ENCODE results near the gene IGFALS. TPM values are rescaled to one million over a fixed set of nuclear protein-coding genes. Genes with fewer than 3 reads are reported as not detected.

IGFALS gene
- total and polyA plus RNA-seq, 2 of the 4 experiments (the other 2 are of a cell fraction), result not detected

DNA sequence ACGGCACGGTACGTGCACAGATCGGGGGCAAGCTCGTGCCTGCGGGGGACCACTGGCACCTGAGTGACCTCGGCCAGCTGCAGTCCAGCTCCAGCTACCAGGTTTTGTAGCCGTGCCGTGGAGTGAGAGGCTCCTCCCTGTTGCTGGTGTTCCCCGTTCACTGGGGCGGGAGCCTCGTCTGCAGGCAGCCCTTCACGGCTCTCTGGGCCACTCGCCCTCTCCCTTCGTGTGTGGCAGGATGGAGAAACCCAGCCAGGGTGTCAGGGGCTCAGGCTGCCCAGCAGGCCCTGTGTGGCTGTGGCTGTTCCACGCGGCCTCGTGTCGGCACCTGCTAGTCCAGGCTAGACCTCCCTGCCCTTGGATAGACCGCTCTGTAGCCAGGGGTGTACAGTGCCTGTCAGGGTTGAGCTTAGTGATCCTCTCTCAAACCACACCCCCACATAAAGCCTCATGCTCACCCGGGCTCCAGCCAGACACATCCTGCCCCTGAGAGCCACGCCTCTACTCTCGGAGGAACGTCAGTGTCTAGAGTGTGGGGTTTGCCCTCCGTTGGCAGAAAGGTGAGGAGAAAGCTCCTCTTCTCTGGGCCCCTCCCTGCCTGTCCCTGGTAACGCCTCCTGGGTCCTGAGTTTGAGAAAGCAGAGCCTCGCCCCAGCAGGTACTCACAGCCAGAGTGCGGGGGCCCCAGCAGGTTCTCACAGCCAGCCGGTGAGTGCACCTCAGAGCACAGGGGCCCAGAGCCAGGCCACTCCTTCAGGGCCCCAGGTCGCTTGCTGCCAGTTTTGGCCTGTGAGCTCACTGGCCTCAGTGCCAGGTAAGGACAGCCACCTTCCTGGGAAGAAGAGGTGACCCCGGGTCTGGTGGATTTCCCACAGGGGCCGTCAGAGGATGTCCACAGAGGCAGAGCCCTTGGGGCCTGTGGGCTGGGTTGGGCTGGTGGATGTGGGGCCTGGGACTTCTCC lies 49.8 kb downstream of the IGFALS start:
- Histone ChIP-seq H3K18ac (ENCODE audit: low read depth, low read length) (no peak overlapping the region), H2BK120ac (ENCODE audit: low read depth, low read length) (no peak overlapping the region), H4K8ac (ENCODE audit: low read depth in 2 of 2, low read length in 2 of 2) (no peak overlapping the region), H2BK15ac (ENCODE audit: low read depth, low read length) (no peak overlapping the region), H3K79me1 (ENCODE audit: low read depth in 1 of 2, low read length in 2 of 2) (peaks cover 24 to 56% of the 10 kb centered on the region in 2 experiments), H3K4me2 (ENCODE audit: low read depth, low read length) (no peak overlapping the region), H2BK20ac (ENCODE audit: low read depth, low read length) (no peak overlapping the region), H3K27me3 (ENCODE audit: control insufficient read depth, insufficient read depth, low read length) (no peaks in the 10 kb centered on the region), H2AK5ac (ENCODE audit: low read depth, low read length) (no peak overlapping the region), H2AK9ac (replicated peaks; ENCODE audit: low read depth, low read length, poor library complexity) (peak overlapping the region; percentile 13), H4K20me1 (ENCODE audit: insufficient read depth, low read length) (peaks cover 32% of the 10 kb centered on the region), H2BK5ac (ENCODE audit: low read depth, low read length, poor library complexity, severe bottlenecking) (no peak overlapping the region), H2AFZ (replicated peaks; ENCODE audit: low read length, poor library complexity) (peak overlapping the region; percentile 11), H3K4me3 (ENCODE audit: insufficient read depth, low read depth, low read length) (no peak overlapping the region), H3K9me3 (ENCODE audit: control insufficient read depth, insufficient read depth, low read length) (no peaks in the 10 kb centered on the region), H3K4me1 (ENCODE audit: control insufficient read depth, insufficient read depth, low read length) (peaks cover 2% of the 10 kb centered on the region; the same call in 1 of the 2 replicates), H3K27ac (ENCODE audit: insufficient read depth, low read length) (no peak overlapping the region), H3K56ac (ENCODE audit: extremely low read depth, insufficient read depth, low read length) (no peak overlapping the region), H3K23ac (ENCODE audit: low read depth, low read length) (no peak overlapping the region), H3K9ac (ENCODE audit: low read depth, low read length) (no peak overlapping the region), H3K4ac (ENCODE audit: low read depth, low read length) (no peak overlapping the region), H3K9me1 (ENCODE audit: insufficient read depth, low read length) (peaks cover 6% of the 10 kb centered on the region), H3K36me3 (ENCODE audit: control insufficient read depth, insufficient read depth, low read length) (peaks cover 51% of the 10 kb centered on the region), H4K91ac (ENCODE audit: insufficient read depth, low read depth, low read length) (no peak overlapping the region), H4K5ac (ENCODE audit: low read depth, low read length) (no peak overlapping the region), H3K14ac (replicated peaks; ENCODE audit: low read depth, low read length) (no peak overlapping the region)
- TSS peak; percentile 39 for BruUV-seq (replicated peaks)
- DNase-seq, result no peak
- in situ Hi-C loops (cut with MboI; ENCODE audit: low sequenced_read_pairs) (no loop called here), dilution Hi-C loops (cut with HindIII; ENCODE audit: low sequenced_read_pairs, unreplicated experiment) (no loop called here), intact Hi-C loops (cut with micrococcal nuclease) (no loop called here)
- CTCF ChIA-PET, result no interaction called here
- TF ChIP-seq MAFK (IDR thresholded peaks at IDR 0.05; ENCODE audit: low read depth, low read length), result no peak
- TF ChIP-seq, protein P1, sequence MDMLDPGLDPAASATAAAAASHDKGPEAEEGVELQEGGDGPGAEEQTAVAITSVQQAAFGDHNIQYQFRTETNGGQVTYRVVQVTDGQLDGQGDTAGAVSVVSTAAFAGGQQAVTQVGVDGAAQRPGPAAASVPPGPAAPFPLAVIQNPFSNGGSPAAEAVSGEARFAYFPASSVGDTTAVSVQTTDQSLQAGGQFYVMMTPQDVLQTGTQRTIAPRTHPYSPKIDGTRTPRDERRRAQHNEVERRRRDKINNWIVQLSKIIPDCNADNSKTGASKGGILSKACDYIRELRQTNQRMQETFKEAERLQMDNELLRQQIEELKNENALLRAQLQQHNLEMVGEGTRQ (IDR thresholded peaks at IDR 0.05; ENCODE audit: low read depth, low read length), result no peak
- TF ChIP-seq NFE2L2 (IDR thresholded peaks at IDR 0.05; ENCODE audit: low read depth, low read length), result no peak
- no peak for TF ChIP-seq POLR2A (IDR thresholded peaks at IDR 0.05; ENCODE audit: low read depth, low read length)
- TF ChIP-seq CEBPB (IDR thresholded peaks at IDR 0.05; ENCODE audit: low read depth, low read length), result no peak
- TF ChIP-seq RFX5 (IDR thresholded peaks at IDR 0.05; ENCODE audit: low read depth, low read length), result no peak
- TF ChIP-seq SMC3 (IDR thresholded peaks at IDR 0.05; ENCODE audit: low read depth, low read length), result no peak
- no peak for TF ChIP-seq MAZ (IDR thresholded peaks at IDR 0.05; ENCODE audit: borderline replicate concordance, low read depth, low read length)
- TF ChIP-seq CHD1 (IDR thresholded peaks at IDR 0.05; ENCODE audit: low read depth, low read length), result no peak
- no peak for TF ChIP-seq BHLHE40 (IDR thresholded peaks at IDR 0.05; ENCODE audit: low read depth, low read length)
- TF ChIP-seq, protein P2, sequence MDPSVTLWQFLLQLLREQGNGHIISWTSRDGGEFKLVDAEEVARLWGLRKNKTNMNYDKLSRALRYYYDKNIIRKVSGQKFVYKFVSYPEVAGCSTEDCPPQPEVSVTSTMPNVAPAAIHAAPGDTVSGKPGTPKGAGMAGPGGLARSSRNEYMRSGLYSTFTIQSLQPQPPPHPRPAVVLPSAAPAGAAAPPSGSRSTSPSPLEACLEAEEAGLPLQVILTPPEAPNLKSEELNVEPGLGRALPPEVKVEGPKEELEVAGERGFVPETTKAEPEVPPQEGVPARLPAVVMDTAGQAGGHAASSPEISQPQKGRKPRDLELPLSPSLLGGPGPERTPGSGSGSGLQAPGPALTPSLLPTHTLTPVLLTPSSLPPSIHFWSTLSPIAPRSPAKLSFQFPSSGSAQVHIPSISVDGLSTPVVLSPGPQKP (IDR thresholded peaks at IDR 0.05; ENCODE audit: borderline replicate concordance, low read depth, low read length), result no peak
- WGBS, 2 experiments (ENCODE audit: extremely low coverage in 2 of 2, insufficient read length in 1 of 2), result 96% methylated on average over 17 of the region's 32 CpGs; no CpG with 5 or more reads in 1 of the 2 experiments
- POLR2A ChIA-PET (ENCODE audit: unreplicated experiment), result no interaction called here
- ATAC-seq (ENCODE audit: low read depth), result no peak
